Left ventricle myocardium inferior (tissue), 1 donor: Measurements from ENCODE around the gene CD300H. TPM values are rescaled to one million over a fixed set of nuclear protein-coding genes. Genes with fewer than 3 reads are reported as not detected.

ENCODE experiments used
- DNase-seq: peaks from one replicate; pipeline ENCODE4 v3.0.0-alpha.2; 2020
- H3K27ac ChIP-seq: fragments of 200-600 bp; replicated peaks from 2 replicates; pipeline ENCODE4 v1.8.0; 2021
- H3K27me3 ChIP-seq: fragments of 200-600 bp; 2 replicates; pipeline ENCODE4 v1.8.0; 2021; ENCODE audit warnings: low read depth
- H3K36me3 ChIP-seq: fragments of 200-600 bp; 2 replicates; pipeline ENCODE4 v1.8.0; 2021
- H3K4me1 ChIP-seq: fragments of 200-600 bp; 2 replicates; pipeline ENCODE4 v1.8.0; 2021
- H3K4me3 ChIP-seq: fragments of 200-600 bp; 2 replicates; pipeline ENCODE4 v1.8.0; 2021; ENCODE audit warnings: mild to moderate bottlenecking, moderate library complexity
- H3K9me3 ChIP-seq: fragments of 200-600 bp; replicated peaks from 2 replicates; pipeline ENCODE4 v1.8.0; 2021
- intact Hi-C: fragments of 100-400 bp; cut with micrococcal nuclease; formaldehyde crosslinking; loops from one replicate; pipeline ENCODE4 v1.11.0; 2022
- total RNA-seq: library from RNA; stranded (reverse); fragmentation: NEBNext Ultra II Directional; extraction: Animal tissue kit (Norgen Biotek cat#: 25700); gene quantifications from one replicate; pipeline ENCODE4 v1.2.1, GENCODE V29; 2021
- TF ChIP-seq, protein P1 (sequence below): fragments of 200-600 bp; IDR thresholded peaks from 2 replicates; pipeline ENCODE4 v1.8.0; 2021; ENCODE audit warnings: antibody characterized with exemption, mild to moderate bottlenecking, borderline replicate concordance
- donor health status: DM: no; HTN: yes; CAD: no; lungs with severe emphysema.

CD300H gene
- total RNA-seq, 1 donor from 2014 or later, result not detected

DNA sequence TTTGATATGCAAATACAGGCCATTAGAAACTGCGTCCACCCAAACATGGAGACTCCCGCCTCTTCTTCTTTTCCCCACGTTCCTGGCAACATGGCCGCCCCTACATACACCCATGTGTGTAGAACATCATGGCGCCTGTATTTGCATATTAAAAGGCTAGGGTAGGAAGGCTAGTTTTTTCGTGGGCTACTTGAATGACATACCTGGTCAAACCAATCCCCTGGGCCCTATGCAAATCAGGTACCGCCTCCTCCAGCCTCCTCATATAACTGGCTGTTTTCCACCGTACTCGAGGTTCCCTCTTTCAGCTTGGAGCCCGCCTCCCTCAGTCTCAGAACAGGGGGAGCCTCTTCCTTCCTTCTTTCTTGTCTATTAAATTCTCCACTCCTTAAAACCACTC lies 35.2 kb downstream of the CD300H start:
- no peak overlapping the region for H3K4me3 ChIP-seq
- no peaks in the 10 kb centered on the region for H3K4me1 ChIP-seq
- peaks cover 49% of the 10 kb centered on the region for H3K27me3 ChIP-seq
- intact Hi-C loops, result no loop called here
- DNase-seq, result peak; percentile 41
- H3K36me3 ChIP-seq, result no peaks in the 10 kb centered on the region
- TF ChIP-seq, protein P1, sequence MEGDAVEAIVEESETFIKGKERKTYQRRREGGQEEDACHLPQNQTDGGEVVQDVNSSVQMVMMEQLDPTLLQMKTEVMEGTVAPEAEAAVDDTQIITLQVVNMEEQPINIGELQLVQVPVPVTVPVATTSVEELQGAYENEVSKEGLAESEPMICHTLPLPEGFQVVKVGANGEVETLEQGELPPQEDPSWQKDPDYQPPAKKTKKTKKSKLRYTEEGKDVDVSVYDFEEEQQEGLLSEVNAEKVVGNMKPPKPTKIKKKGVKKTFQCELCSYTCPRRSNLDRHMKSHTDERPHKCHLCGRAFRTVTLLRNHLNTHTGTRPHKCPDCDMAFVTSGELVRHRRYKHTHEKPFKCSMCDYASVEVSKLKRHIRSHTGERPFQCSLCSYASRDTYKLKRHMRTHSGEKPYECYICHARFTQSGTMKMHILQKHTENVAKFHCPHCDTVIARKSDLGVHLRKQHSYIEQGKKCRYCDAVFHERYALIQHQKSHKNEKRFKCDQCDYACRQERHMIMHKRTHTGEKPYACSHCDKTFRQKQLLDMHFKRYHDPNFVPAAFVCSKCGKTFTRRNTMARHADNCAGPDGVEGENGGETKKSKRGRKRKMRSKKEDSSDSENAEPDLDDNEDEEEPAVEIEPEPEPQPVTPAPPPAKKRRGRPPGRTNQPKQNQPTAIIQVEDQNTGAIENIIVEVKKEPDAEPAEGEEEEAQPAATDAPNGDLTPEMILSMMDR, result no peak
- H3K27ac ChIP-seq, result no peak overlapping the region
- peaks cover 11% of the 10 kb centered on the region for H3K9me3 ChIP-seq

GRCh38 chr17:74531231-74531761 lies 36.0 kb downstream of the CD300H start, which contains the start of gene CD300LB:
Gene CD300LB, minus strand, starts transcription at chr17:74531475. Its CDS starts 125 bp downstream, at chr17:74531350.
- Histone ChIP-seq H3K36me3 (no peaks in the 10 kb centered on the region), H3K27me3 (peaks cover 41% of the 10 kb centered on the region), H3K9me3 (peaks cover 11% of the 10 kb centered on the region), H3K27ac (no peak within 1 kb of the TSS), H3K4me3 (no peak within 1 kb of the TSS), H3K4me1 (no peaks in the 10 kb centered on the region)
- no peak for DNase-seq
- TF ChIP-seq, protein P1, result no peak
- intact Hi-C loops, result no loop called here

- DNase-seq, result no peak
- peaks cover 36% of the 10 kb centered on the region for H3K27me3 ChIP-seq
- H3K27ac ChIP-seq, result no peak overlapping the region
- TF ChIP-seq, protein P1, result no peak
- no peaks in the 10 kb centered on the region for H3K4me1 ChIP-seq
- peaks cover 9% of the 10 kb centered on the region for H3K9me3 ChIP-seq
- H3K4me3 ChIP-seq, result no peak overlapping the region
- intact Hi-C loops, result no loop called here
- no peaks in the 10 kb centered on the region for H3K36me3 ChIP-seq
Observed at GRCh38 chr17:74530831-74531150, 36.5 kb downstream of the CD300H start.

DNA sequence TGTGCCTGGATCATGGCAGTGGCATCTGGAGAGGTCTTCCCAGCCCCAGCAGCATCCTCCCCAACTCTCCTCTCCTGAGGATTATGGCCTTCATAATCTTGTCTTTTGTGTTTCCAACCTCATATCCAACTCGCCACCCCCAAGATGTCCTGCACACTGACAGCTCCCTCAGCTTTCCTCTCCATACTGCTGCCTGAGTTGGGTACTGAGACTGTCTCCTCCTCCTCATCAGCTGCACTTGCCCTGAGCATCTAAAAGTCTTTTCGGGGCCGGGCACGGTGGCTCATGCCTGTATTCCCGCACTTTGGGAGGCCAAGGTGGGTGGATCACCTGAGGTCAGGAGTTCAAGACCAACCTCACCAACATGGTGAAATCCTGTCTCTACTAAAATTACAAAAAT lies 38.1 kb downstream of the CD300H start:
- Histone ChIP-seq H3K27ac (no peak overlapping the region), H3K36me3 (no peaks in the 10 kb centered on the region), H3K4me1 (no peaks in the 10 kb centered on the region), H3K27me3 (peaks cover 28% of the 10 kb centered on the region), H3K4me3 (no peak overlapping the region), H3K9me3 (no peaks in the 10 kb centered on the region)
- DNase-seq, result no peak
- intact Hi-C loops, result no loop called here
- TF ChIP-seq, protein P1, result no peak

- H3K36me3 ChIP-seq, result no peaks in the 10 kb centered on the region
- H3K27ac ChIP-seq, result no peak overlapping the region
- H3K27me3 ChIP-seq, result peaks cover 28% of the 10 kb centered on the region
- peaks cover 2% of the 10 kb centered on the region for H3K9me3 ChIP-seq
- intact Hi-C loops, result no loop called here
- no peaks in the 10 kb centered on the region for H3K4me1 ChIP-seq
- no peak overlapping the region for H3K4me3 ChIP-seq
- DNase-seq, result no peak
- TF ChIP-seq, protein P1, result no peak
Observed at GRCh38 chr17:74528491-74529199, 38.7 kb downstream of the CD300H start.
